GM11168 (cell line): ENCODE measurements around the gene RBMY1F.
"Not testable (repeated sequence)": the region's sequence is repeated elsewhere in the genome, so short reads cannot be mapped to it uniquely, and the experiment has no call there.

ENCODE experiments used
- in situ Hi-C: fragments of 300-500 bp; cut with MboI; formaldehyde crosslinking; loops from one replicate; pipeline ENCODE4 v1.12.0; 2022; ENCODE audit warnings: low sequenced_read_pairs; ENCODE audit not compliant: unreplicated experiment

Gene RBMY1F

DNA sequence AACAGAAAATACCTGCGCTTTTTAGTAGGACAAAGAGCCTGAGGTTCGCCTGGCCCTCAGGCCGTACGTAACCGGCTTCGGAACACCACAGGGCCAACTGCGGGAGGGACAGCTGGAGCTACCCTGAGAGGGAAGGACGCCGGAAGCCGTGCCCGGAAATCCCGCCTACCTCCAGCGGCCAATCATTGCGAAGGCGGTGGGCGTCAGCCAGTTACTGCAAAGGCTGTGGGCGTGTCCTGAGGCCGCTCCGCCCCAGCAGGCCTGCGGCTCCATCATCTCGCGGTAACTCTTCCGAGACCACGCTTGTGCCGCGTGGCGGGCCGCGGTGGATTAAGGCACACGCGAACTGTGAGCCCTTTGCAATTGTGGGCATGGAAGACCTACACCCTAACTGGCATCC, at the start of gene RBMY1F:
RBMY1F (minus strand) TSS at position 101 of the 400 bp plus-strand sequence. CDS start 1,954 bp downstream, outside the sequence.
- in situ Hi-C loops = not testable (repeated sequence)

DNA sequence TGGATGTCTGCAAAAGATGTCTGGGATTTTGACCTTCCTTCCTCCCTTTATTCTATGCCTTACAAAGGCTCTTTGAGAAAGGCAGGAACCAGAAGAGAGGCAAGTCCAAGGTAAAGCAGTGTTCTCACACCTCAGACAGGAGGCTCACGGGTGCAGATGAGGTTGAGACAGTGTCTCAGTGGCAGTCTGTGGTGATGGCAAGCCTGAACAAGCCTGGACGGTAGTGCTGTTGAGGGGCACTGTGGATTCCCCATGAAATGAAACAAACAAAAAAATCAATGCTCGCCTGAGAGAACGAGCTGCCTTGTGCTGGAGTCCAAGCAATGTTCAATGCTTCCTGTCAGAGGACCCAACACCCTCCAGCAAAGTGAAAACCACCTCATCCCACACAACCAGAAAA, 31.6 kb downstream of the RBMY1F start:
- in situ Hi-C loops = not testable (repeated sequence)

DNA sequence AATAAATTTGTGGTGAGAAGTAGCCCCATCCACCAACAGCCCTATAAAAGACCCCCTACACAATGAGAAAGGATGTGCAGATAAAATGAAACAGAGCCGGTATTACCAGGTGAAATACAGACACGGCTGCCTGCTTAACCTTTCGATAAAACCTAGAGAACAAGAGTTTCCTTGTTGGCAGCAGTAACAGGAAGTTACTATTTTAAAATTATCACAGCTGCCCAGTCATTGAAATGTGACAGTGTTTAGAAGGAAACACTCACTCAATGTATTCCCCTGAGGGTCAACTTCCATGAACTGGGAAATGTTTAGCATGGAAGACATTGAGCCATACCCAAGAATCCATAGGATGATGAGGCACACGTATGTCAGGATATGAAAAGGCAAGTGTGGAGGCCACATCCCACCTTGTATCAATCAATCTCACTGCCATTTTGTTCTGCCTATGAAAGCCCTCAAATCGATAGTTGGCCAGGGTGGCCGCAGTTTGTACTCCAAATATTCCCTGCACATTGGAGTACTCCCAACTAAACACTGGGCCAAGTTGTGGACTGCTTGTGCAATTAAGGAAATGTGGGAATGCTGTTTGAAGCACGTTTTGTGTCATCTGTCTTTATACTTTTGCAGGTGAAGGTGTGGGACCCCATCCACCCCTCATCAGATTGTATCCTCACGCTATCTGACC, 41.6 kb downstream of the RBMY1F start:
- in situ Hi-C loops = not testable (repeated sequence)

DNA sequence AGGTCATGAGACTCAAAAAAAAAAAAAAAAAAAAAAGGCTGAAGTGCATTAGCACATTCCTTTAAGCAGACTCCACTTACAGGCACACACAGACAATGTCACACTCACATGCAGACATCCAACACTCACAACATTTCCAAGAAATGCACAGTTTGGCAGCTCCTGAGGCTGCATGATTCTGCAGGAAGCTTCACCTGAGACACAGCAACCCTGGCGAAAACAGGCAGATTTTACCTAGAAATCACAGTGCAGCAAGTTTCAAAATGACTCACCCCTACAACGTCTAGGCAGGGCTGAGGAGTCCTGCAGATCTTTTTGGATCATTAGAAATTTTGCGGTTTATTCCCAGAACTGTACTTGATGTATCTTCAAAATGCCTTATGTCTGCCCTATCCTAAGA, 48.0 kb downstream of the RBMY1F start:
- in situ Hi-C loops = not testable (repeated sequence)

- in situ Hi-C loops = not testable (repeated sequence)
These were observed 52.2 kb downstream of the RBMY1F start for GRCh38 chrY:22130494-22130893.
